H1 (cell line): ENCODE data around the gene CCL23. TPM values are rescaled to one million over a fixed set of nuclear protein-coding genes. Genes with fewer than 3 reads are reported as not detected.

ENCODE experiments used
- POU5F1 ChIP-seq: IDR thresholded peaks from 2 replicates; pipeline ENCODE4 v1.6.1; 2011; ENCODE audit warnings: low read depth, mild to moderate bottlenecking, low read length, moderate library complexity
- RAD21 ChIP-seq, 2 experiments: IDR thresholded peaks in 1 of 2; conservative IDR thresholded peaks in 1 of 2; 2 replicates each; pipeline ENCODE4 v1.6.1; 2011; ENCODE audit warnings: low read depth in 2 of 2, low read length in 2 of 2, improper control_type of control experiment in 1 of 2, inconsistent platforms in 1 of 2, mild to moderate bottlenecking in 1 of 2, moderate library complexity in 1 of 2
- RXRA ChIP-seq: IDR thresholded peaks from 2 replicates; pipeline ENCODE4 v1.6.1; 2011; ENCODE audit warnings: low read depth, mild to moderate bottlenecking, low read length, moderate library complexity; ENCODE audit not compliant: insufficient read depth
- polyA plus RNA-seq, 7 experiments: library from polyadenylated mRNA; depleted of rRNA in 3 of 7; stranded (reverse) in 5 of 7; unstranded in 2 of 7; fragments of >200 nt in 5 of 7; fragments of 200-250 nt in 2 of 7; gene quantifications; 1 replicate in 5 of 7; 2 replicates in 1 of 7; 4 replicates in 1 of 7; pipeline versions ENCODE4 v1.2.1 to v1.2.3, GENCODE V29; 2011 to 2013; ENCODE audit warnings: missing spikeins in 2 of 7, mixed read lengths in 2 of 7
- total RNA-seq: library from RNA; stranded (reverse); fragmentation: NEBNext Ultra II Directional; extraction: Animal tissue kit (Norgen Biotek cat#: 25700); gene quantifications from 2 replicates; pipeline ENCODE4 v1.2.1, GENCODE V29; 2021
- TF ChIP-seq, protein P1 (sequence below): fragments of 300-600 bp; sonication (generic); IDR thresholded peaks from 2 replicates; pipeline ENCODE4 v1.7.1; 2012; ENCODE audit warnings: low read length, moderate library complexity, mild to moderate bottlenecking, inconsistent platforms; ENCODE audit not compliant: insufficient replicate concordance

Gene CCL23
- total and polyA plus RNA-seq, 2 of the 8 experiments (the other 6 are each of a cell fraction or from before 2014, with no cell fraction given) = not detected

DNA sequence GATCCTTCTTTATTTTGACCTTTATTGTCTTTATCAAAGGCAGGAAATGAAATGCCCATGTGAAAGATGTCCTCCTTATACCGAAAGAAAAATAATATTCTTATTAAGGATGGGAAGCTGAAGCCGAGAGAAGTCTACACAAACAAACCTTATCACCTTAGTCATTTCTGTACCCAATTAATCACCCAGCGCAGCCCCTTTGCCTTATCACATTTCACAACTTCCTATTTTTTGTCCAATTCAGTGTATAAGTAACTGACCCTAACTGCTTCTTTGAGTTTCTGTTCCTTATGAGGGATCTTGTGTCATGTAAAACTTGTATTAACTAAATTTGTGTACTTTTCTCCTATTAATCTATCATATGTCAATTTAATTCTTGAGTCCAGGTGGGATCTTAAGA lies 16.4 kb upstream of the CCL23 start (continued):
- TF ChIP-seq, protein P1, sequence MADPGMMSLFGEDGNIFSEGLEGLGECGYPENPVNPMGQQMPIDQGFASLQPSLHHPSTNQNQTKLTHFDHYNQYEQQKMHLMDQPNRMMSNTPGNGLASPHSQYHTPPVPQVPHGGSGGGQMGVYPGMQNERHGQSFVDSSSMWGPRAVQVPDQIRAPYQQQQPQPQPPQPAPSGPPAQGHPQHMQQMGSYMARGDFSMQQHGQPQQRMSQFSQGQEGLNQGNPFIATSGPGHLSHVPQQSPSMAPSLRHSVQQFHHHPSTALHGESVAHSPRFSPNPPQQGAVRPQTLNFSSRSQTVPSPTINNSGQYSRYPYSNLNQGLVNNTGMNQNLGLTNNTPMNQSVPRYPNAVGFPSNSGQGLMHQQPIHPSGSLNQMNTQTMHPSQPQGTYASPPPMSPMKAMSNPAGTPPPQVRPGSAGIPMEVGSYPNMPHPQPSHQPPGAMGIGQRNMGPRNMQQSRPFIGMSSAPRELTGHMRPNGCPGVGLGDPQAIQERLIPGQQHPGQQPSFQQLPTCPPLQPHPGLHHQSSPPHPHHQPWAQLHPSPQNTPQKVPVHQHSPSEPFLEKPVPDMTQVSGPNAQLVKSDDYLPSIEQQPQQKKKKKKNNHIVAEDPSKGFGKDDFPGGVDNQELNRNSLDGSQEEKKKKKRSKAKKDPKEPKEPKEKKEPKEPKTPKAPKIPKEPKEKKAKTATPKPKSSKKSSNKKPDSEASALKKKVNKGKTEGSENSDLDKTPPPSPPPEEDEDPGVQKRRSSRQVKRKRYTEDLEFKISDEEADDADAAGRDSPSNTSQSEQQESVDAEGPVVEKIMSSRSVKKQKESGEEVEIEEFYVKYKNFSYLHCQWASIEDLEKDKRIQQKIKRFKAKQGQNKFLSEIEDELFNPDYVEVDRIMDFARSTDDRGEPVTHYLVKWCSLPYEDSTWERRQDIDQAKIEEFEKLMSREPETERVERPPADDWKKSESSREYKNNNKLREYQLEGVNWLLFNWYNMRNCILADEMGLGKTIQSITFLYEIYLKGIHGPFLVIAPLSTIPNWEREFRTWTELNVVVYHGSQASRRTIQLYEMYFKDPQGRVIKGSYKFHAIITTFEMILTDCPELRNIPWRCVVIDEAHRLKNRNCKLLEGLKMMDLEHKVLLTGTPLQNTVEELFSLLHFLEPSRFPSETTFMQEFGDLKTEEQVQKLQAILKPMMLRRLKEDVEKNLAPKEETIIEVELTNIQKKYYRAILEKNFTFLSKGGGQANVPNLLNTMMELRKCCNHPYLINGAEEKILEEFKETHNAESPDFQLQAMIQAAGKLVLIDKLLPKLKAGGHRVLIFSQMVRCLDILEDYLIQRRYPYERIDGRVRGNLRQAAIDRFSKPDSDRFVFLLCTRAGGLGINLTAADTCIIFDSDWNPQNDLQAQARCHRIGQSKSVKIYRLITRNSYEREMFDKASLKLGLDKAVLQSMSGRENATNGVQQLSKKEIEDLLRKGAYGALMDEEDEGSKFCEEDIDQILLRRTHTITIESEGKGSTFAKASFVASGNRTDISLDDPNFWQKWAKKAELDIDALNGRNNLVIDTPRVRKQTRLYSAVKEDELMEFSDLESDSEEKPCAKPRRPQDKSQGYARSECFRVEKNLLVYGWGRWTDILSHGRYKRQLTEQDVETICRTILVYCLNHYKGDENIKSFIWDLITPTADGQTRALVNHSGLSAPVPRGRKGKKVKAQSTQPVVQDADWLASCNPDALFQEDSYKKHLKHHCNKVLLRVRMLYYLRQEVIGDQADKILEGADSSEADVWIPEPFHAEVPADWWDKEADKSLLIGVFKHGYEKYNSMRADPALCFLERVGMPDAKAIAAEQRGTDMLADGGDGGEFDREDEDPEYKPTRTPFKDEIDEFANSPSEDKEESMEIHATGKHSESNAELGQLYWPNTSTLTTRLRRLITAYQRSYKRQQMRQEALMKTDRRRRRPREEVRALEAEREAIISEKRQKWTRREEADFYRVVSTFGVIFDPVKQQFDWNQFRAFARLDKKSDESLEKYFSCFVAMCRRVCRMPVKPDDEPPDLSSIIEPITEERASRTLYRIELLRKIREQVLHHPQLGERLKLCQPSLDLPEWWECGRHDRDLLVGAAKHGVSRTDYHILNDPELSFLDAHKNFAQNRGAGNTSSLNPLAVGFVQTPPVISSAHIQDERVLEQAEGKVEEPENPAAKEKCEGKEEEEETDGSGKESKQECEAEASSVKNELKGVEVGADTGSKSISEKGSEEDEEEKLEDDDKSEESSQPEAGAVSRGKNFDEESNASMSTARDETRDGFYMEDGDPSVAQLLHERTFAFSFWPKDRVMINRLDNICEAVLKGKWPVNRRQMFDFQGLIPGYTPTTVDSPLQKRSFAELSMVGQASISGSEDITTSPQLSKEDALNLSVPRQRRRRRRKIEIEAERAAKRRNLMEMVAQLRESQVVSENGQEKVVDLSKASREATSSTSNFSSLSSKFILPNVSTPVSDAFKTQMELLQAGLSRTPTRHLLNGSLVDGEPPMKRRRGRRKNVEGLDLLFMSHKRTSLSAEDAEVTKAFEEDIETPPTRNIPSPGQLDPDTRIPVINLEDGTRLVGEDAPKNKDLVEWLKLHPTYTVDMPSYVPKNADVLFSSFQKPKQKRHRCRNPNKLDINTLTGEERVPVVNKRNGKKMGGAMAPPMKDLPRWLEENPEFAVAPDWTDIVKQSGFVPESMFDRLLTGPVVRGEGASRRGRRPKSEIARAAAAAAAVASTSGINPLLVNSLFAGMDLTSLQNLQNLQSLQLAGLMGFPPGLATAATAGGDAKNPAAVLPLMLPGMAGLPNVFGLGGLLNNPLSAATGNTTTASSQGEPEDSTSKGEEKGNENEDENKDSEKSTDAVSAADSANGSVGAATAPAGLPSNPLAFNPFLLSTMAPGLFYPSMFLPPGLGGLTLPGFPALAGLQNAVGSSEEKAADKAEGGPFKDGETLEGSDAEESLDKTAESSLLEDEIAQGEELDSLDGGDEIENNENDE = no peak
- TF ChIP-seq POU5F1 (no peak), RXRA (no peak), RAD21 (IDR thresholded peaks at IDR 0.05 in 1 of 2, conservative IDR thresholded peaks at IDR 0.05 in 1 of 2; ENCODE audit: low read depth in 2 of 2, low read length in 2 of 2) (no peak)
